IMR-90 (cell line): ENCODE results near the gene SHROOM3.

Experiments
- MAZ ChIP-seq: IDR thresholded peaks from 2 replicates; pipeline ENCODE4 v1.6.1; 2012; ENCODE audit warnings: low read depth, mild to moderate bottlenecking, low read length, improper control_type of control experiment, moderate library complexity, borderline replicate concordance
- POLR2A ChIP-seq: IDR thresholded peaks from 2 replicates; pipeline ENCODE4 v1.6.1; 2012; ENCODE audit warnings: mild to moderate bottlenecking, low read depth, low read length
- RFX5 ChIP-seq: IDR thresholded peaks from 2 replicates; pipeline ENCODE4 v1.8.0; 2012; ENCODE audit warnings: low read depth, mild to moderate bottlenecking, low read length, moderate library complexity
- SMC3 ChIP-seq: fragments of 150-350 bp; IDR thresholded peaks from 2 replicates; pipeline ENCODE4 v1.6.1; 2016; ENCODE audit warnings: low read depth, mild to moderate bottlenecking, antibody characterized with exemption, low read length, moderate library complexity
- TF ChIP-seq, protein P1 (sequence below): conservative IDR thresholded peaks from 2 replicates; pipeline ENCODE4 v1.5.1; 2012; ENCODE audit warnings: mild to moderate bottlenecking, low read depth, low read length, improper control_type of control experiment
- TF ChIP-seq, protein P2 (sequence below): fragments of 150-350 bp; IDR thresholded peaks from 2 replicates; pipeline ENCODE4 v1.6.1; 2017; ENCODE audit warnings: mild to moderate bottlenecking, antibody characterized with exemption, low read length, low read depth

DNA sequence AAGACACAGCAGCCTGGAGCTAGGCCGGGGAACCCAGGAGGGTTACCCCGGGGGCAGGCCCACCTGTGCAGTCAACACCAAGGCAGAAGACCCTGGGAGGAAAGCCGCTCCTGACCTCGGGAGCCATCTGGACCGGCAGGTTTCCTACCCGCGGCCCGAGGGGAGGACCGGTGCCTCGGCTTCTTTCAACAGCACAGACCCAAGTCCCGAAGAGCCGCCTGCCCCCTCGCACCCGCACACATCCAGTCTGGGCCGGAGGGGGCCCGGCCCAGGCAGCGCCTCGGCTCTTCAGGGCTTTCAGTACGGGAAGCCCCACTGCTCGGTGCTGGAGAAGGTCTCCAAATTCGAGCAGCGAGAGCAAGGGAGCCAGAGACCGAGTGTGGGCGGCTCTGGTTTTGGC, 305.2 kb downstream of the SHROOM3 start:
- TF ChIP-seq SMC3 (no peak), MAZ (no peak), RFX5 (no peak), POLR2A (no peak)
- TF ChIP-seq, protein P1, sequence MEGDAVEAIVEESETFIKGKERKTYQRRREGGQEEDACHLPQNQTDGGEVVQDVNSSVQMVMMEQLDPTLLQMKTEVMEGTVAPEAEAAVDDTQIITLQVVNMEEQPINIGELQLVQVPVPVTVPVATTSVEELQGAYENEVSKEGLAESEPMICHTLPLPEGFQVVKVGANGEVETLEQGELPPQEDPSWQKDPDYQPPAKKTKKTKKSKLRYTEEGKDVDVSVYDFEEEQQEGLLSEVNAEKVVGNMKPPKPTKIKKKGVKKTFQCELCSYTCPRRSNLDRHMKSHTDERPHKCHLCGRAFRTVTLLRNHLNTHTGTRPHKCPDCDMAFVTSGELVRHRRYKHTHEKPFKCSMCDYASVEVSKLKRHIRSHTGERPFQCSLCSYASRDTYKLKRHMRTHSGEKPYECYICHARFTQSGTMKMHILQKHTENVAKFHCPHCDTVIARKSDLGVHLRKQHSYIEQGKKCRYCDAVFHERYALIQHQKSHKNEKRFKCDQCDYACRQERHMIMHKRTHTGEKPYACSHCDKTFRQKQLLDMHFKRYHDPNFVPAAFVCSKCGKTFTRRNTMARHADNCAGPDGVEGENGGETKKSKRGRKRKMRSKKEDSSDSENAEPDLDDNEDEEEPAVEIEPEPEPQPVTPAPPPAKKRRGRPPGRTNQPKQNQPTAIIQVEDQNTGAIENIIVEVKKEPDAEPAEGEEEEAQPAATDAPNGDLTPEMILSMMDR, result no peak
- TF ChIP-seq, protein P2, sequence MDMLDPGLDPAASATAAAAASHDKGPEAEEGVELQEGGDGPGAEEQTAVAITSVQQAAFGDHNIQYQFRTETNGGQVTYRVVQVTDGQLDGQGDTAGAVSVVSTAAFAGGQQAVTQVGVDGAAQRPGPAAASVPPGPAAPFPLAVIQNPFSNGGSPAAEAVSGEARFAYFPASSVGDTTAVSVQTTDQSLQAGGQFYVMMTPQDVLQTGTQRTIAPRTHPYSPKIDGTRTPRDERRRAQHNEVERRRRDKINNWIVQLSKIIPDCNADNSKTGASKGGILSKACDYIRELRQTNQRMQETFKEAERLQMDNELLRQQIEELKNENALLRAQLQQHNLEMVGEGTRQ, result no peak
